GM19351 (cell line): Measurements from ENCODE around the gene DBNDD1.
"Not testable (repeated sequence)": the region's sequence is repeated elsewhere in the genome, so short reads cannot be mapped to it uniquely, and the experiment has no call there.

Source experiments
- ATAC-seq: cut with Tn5 transposase; IDR thresholded peaks from one replicate; pipeline ENCODE4 v1.9.1; 2021; ENCODE audit warnings: mild to moderate bottlenecking, moderate library complexity; ENCODE audit not compliant: unreplicated experiment

The DBNDD1 gene

GRCh38 chr16:89994389-89994720 is 24.9 kb downstream of the DBNDD1 start:
- ATAC-seq: no peak

GRCh38 chr16:89993971-89994370 is 25.3 kb downstream of the DBNDD1 start:
- ATAC-seq: no peak

GRCh38 chr16:89993377-89993776 is 25.9 kb downstream of the DBNDD1 start:
- no peak for ATAC-seq

DNA sequence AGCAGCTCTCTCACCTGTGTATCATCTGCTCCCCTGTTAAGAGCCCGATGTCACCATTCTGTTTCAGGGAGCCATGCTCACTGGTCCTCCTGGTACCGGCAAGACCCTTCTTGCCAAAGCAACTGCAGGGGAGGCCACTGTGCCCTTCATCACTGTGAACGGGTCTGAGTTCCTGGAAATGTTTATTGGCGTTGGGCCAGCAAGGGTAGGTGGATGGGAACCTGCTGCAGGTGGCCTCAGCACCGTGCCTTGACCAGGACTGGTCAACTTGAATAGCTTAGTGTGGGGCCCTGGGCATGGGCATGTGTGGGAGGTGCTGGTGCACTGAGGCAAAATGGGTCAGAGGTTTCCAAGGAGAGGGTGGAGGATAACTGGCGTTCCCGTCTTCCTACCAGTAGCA is 28.5 kb downstream of the DBNDD1 start:
- ATAC-seq: no peak

DNA sequence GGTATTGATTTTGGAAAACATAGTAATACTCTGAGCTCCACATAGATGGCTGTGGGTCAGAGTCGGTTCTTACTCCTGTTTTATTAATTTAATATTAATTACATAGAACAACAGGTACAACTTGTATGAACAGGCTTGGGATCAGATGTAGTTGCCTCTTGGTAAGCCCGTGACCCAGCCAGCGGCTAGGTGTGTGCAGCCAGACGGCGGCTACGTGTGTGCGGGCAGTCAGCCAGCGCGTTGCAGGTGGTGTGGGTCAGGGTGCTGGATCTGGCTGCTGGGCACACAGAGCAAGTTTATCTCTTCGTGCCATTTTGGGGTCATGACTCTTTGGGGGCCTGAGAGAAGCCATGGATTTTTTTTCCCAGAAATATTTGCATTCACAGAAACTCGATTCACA is 30.3 kb downstream of the DBNDD1 start:
- no peak for ATAC-seq

DNA sequence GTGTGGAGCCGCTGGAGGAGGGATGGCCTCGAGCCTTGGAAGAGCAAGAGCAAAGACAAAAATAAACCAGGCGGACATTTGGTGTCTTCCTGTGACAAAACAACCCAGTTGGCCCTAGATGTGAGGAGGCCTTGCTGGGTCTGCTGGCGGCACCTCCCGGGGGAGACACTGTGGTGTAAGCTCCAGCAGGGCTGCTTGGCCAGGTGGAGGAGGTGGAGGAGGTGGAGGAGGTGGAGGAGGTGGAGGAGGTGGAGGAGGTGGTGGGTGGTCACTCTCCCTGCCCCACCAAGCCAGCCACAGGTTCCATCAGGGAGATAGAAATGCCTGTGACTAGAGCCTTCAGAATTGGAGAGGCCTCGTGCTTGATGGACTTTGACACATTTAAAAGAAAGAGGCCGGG is 32.1 kb downstream of the DBNDD1 start:
- no peak for ATAC-seq

DNA sequence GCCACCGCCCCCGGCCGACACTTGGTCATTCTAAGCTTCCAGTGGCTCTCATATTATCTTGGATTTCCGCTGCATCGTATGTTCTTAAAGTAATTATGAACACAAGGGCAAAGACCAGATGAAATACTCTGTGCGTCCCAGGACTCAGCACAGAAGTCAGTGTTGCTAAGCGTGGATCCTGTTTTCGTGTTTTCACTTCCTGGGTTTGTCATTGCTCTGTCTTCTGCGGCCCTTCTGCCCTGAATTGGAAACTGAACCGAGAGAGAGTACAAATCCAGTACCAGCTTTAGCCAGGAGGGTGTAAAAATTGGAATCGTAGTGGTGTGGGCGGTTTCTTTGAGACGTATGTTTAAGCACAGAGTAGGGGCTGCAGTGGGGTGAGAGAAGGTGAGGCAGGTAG is 32.7 kb downstream of the DBNDD1 start:
- no peak for ATAC-seq

GRCh38 chr16:89985219-89985618 is 34.0 kb downstream of the DBNDD1 start:
- ATAC-seq: no peak

GRCh38 chr16:89984216-89984615 is 35.0 kb downstream of the DBNDD1 start:
- no peak for ATAC-seq

GRCh38 chr16:89983536-89983935 is 35.7 kb downstream of the DBNDD1 start:
- ATAC-seq: no peak

GRCh38 chr16:89982318-89982717 is 36.9 kb downstream of the DBNDD1 start:
- no peak for ATAC-seq

DNA sequence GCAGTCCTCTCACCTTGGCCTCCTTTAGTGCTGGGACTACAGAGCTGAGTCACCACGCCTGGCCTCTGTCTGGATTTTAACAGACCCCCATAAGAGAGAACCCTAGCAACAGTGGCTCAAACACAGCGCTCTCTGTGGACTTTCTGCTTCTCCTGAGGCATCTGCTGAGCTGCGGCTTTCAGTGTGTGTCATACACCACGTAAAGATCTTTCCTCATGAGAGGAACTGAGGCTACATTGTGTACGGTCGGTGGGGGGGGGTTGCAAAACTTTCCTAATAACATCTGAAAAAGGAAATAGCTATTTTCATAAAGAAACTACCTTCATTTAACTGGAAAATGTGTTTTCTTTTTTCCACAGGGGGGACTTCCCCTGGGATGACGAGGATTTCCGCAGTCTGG is 37.8 kb downstream of the DBNDD1 start:
- ATAC-seq: peak; percentile 54

DNA sequence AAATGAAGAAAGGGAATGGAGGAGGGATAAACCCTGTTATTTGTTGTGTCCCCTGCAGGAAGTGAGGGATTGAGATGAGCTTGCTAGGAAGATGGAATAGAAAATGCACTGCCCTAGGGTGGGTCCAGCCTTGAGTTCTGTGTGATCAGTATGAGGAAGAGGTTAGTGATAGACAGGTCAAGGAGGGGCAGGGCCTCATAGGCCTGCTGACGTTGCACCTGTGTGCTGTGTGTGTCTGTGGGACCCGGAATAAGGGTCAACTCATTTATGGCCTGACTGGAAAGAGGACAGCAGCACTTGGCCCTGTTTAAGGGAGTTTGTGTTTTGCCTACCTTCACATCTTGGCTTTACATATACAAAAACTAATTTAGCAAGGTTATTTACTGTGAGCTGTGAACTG is 44.4 kb downstream of the DBNDD1 start:
- ATAC-seq: no peak

- ATAC-seq: no peak
Measured at GRCh38 chr16:89973654-89974335, 45.5 kb downstream of the DBNDD1 start.

- no peak for ATAC-seq
Measured at GRCh38 chr16:89973235-89973634, 46.0 kb downstream of the DBNDD1 start.

DNA sequence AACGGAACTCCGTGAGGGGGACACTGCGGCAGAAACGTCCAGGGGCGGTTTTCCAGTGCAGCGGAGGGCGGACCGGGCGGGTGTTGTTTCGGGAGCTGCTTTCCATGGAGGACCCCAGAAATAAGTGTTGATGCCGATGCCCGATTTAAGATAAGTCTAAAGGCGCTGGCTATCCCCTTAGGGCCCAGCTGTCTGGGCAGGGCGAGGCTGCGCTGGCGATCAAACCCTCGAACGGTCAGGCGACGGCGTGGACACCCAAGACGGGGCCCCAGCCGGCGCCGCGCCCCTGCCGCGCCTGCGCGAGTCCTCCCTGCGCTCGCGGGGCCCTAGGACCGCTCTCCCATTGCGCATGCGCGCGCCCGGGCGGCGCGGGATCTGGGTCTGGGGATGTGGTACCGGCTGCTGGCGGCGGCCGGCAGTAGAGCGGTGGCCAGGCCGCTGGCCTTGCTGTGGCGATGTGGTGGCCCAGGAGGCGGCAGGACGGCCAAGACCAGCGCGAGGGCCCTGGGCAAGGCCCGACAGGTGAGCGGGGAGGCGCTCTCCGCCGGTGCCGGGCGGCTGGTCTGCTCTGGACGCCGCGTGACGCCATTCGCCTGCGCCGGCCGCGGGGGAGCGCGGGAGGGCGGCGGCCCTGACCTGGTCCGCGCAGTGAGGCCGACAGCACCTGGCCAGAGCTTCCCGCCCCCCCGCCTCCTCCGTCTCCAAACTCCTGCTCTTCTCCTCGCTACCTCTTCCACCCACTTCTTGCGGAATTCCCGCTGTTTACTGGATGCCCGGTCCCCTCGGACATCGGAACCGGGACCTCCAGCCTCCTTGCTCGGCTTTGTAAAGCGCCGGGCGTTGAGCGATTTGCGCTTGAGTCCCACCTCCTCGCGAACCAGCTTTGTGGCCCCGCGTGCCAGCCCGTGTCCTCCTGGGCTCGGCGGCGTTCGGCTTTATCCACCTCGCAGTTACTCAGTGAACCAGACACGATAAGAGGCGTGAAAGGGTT is 46.7 kb downstream of the DBNDD1 start:
- ATAC-seq: peak; percentile 86

GRCh38 chr16:89971495-89972243 is 47.6 kb downstream of the DBNDD1 start:
- ATAC-seq: no peak

GRCh38 chr16:89969741-89970410 is 49.4 kb downstream of the DBNDD1 start:
- ATAC-seq: no peak

DNA sequence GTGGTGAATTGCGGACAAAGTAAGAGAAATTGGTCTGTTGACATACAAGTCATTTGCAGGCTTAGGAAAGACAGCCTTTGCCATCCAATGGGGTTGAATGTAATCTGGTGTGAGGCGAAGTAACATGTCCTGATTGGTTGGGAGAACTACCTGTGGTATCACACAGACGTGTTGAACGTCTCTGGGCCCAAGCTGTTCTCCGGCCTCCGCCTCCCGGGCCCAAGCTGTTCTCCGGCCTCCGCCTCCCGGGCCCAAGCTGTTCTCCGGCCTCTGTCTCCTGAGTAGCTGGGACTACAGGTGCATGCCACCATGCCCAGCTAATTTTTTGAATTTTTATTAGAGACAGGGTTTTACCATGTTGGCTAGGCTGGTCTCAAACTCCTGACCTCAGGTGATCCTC is 51.2 kb downstream of the DBNDD1 start:
- ATAC-seq: not testable (repeated sequence)

GRCh38 chr16:89967436-89967835 is 51.8 kb downstream of the DBNDD1 start:
- ATAC-seq: not testable (repeated sequence)

DNA sequence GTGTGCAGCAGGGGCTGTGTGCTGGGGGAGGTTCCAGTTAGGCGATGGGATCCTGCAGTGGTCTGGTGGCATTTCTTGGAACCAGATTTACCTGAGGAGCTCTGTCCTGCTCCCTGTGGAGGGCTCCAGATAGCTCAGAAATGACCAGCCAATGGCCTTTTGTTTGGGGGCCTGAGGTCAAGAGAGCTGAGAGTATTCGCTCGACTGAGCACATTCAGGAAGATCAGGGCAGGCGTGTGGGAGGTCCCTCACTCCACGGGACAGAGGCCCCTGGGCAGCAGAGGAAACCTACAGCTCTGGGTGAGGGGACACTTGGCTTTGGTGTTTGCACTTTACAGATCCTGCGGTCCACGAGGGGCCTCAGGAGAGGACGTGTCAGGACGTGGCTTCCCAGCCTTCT is 52.5 kb downstream of the DBNDD1 start:
- ATAC-seq: no peak
